Fibroblast of lung (primary cell): ENCODE results near the gene PDE3B. TPM values are rescaled to one million over a fixed set of nuclear protein-coding genes. Genes with fewer than 3 reads are reported as not detected.
"Not testable (repeated sequence)": the region's sequence is repeated elsewhere in the genome, so short reads cannot be mapped to it uniquely, and the experiment has no call there.

Experiments used
- DNase-seq, 2 donors: peaks; one replicate each; pipeline versions ENCODE4 v3.0.0 to v3.0.0-alpha.2; 2010; ENCODE audit warnings: low read depth in 2 of 2
- H2AFZ ChIP-seq: 2 replicates; pipeline ENCODE4 v1.5.1; 2012; ENCODE audit warnings: low read length, control low read depth, inconsistent platforms
- H3K27ac ChIP-seq: 2 replicates; pipeline ENCODE4 v1.5.1; 2011; ENCODE audit warnings: low read length, control low read depth; ENCODE audit not compliant: insufficient read depth
- H3K27me3 ChIP-seq: 2 replicates; pipeline ENCODE4 v1.5.1; 2011; ENCODE audit warnings: mild to moderate bottlenecking, low read length; ENCODE audit not compliant: control insufficient read depth, insufficient read depth
- H3K36me3 ChIP-seq: 2 replicates; pipeline ENCODE4 v1.5.1; 2011; ENCODE audit warnings: low read length; ENCODE audit not compliant: control insufficient read depth, insufficient read depth
- H3K4me1 ChIP-seq: 2 replicates; pipeline ENCODE4 v1.5.1; 2011; ENCODE audit warnings: low read length; ENCODE audit not compliant: control insufficient read depth, insufficient read depth; ENCODE audit errors: extremely low read depth
- H3K4me2 ChIP-seq: 2 replicates; pipeline ENCODE4 v1.5.1; 2011; ENCODE audit warnings: low read length, control low read depth; ENCODE audit not compliant: insufficient read depth; ENCODE audit errors: extremely low read depth
- H3K4me3 ChIP-seq, 4 experiments: fragments of 200-600 bp in 1 of 4; sonication (generic) in 1 of 4; replicated peaks in 1 of 4; 2 replicates each; pipeline ENCODE4 v1.5.1; 2011 to 2016; ENCODE audit warnings: low read length in 4 of 4, low read depth in 3 of 4, mild to moderate bottlenecking in 3 of 4, control low read depth in 2 of 4, inconsistent platforms in 1 of 4, mixed read lengths in 1 of 4; ENCODE audit not compliant: insufficient read depth in 1 of 4; ENCODE audit errors: control extremely low read depth in 1 of 4
- H3K79me2 ChIP-seq: 2 replicates; pipeline ENCODE4 v1.5.1; 2012; ENCODE audit warnings: mild to moderate bottlenecking, low read length, inconsistent platforms; ENCODE audit not compliant: control insufficient read depth, insufficient read depth
- H3K9ac ChIP-seq: 2 replicates; pipeline ENCODE4 v1.5.1; 2011; ENCODE audit warnings: mild to moderate bottlenecking, low read length, control low read depth; ENCODE audit not compliant: insufficient read depth
- H3K9me3 ChIP-seq: 2 replicates; pipeline ENCODE4 v1.5.1; 2012; ENCODE audit warnings: low read depth, low read length; ENCODE audit not compliant: control insufficient read depth, insufficient read depth
- H4K20me1 ChIP-seq: 2 replicates; pipeline ENCODE4 v1.5.1; 2011; ENCODE audit warnings: low read length; ENCODE audit not compliant: control insufficient read depth, insufficient read depth; ENCODE audit errors: extremely low read depth
- CTCF ChIP-seq, 2 donors: IDR thresholded peaks in 1 of 2; conservative IDR thresholded peaks in 1 of 2; 1 replicate in 1 of 2; 2 replicates in 1 of 2; pipeline ENCODE4 v1.5.1; 2011 to 2012; ENCODE audit warnings: low read length in 2 of 2, control low read depth in 1 of 2, inconsistent platforms in 1 of 2, low read depth in 1 of 2, mild to moderate bottlenecking in 1 of 2
- EZH2 ChIP-seq: IDR thresholded peaks from 2 replicates; pipeline ENCODE4 v1.5.1; 2012; ENCODE audit warnings: low read length, control low read depth, mild to moderate bottlenecking; ENCODE audit errors: missing control alignments
- polyA plus RNA-seq, 2 donors: library from polyadenylated mRNA; depleted of rRNA in 1 of 2; stranded (reverse) in 1 of 2; unstranded in 1 of 2; fragments of >200 nt; gene quantifications; 2 replicates each; pipeline ENCODE4 v1.2.1, GENCODE V29; 2011 to 2012; ENCODE audit warnings: missing spikeins in 1 of 2
- total RNA-seq: library from RNA; depleted of rRNA; stranded (reverse); fragments of >200 nt; gene quantifications from 2 replicates; pipeline ENCODE4 v1.2.1, GENCODE V29; 2014

PDE3B gene
- total and polyA plus RNA-seq, 2 donors (not counting 1 experiment from before 2014, with no cell fraction given): 0.43 to 11.2 TPM

- no peaks in the 10 kb centered on the region for H3K79me2 ChIP-seq
- TF ChIP-seq CTCF (conservative IDR thresholded peaks at IDR 0.05 in 1 of 2, IDR thresholded peaks at IDR 0.05 in 1 of 2; ENCODE audit: low read depth in 1 of 2, low read length in 2 of 2) (no peak), EZH2 (no peak)
- H3K27me3 ChIP-seq: no peaks in the 10 kb centered on the region
- H3K36me3 ChIP-seq: no peaks in the 10 kb centered on the region
- no peak overlapping the region for H3K27ac ChIP-seq
- H3K9me3 ChIP-seq: no peaks in the 10 kb centered on the region
- no peak for DNase-seq
- H3K4me1 ChIP-seq: no peaks in the 10 kb centered on the region
- no peak overlapping the region for H3K9ac ChIP-seq
- peaks cover 2% of the 10 kb centered on the region for H4K20me1 ChIP-seq
- H3K4me2 ChIP-seq: no peak overlapping the region
- H2AFZ ChIP-seq: no peak overlapping the region
- H3K4me3 ChIP-seq: no peak overlapping the region
Measured at GRCh38 chr11:14755140-14755539, 111.5 kb downstream of the PDE3B start.

GRCh38 chr11:14756349-14756748 lies 112.7 kb downstream of the PDE3B start:
- DNase-seq: no peak
- Histone ChIP-seq H3K36me3 (no peaks in the 10 kb centered on the region), H3K4me3 (no peak overlapping the region), H3K79me2 (no peaks in the 10 kb centered on the region), H3K9ac (no peak overlapping the region), H2AFZ (no peak overlapping the region), H4K20me1 (peaks cover 2% of the 10 kb centered on the region), H3K4me2 (no peak overlapping the region), H3K4me1 (no peaks in the 10 kb centered on the region), H3K27me3 (no peaks in the 10 kb centered on the region), H3K27ac (no peak overlapping the region), H3K9me3 (no peaks in the 10 kb centered on the region)
- TF ChIP-seq CTCF (conservative IDR thresholded peaks at IDR 0.05 in 1 of 2, IDR thresholded peaks at IDR 0.05 in 1 of 2; ENCODE audit: low read depth in 1 of 2, low read length in 2 of 2): no peak
- TF ChIP-seq EZH2: no peak

- not testable (repeated sequence) for H3K9me3 ChIP-seq, H3K27me3 ChIP-seq, H3K36me3 ChIP-seq
Measured at GRCh38 chr11:14759300-14760012, 115.9 kb downstream of the PDE3B start.

More at GRCh38 chr11:14759300-14760012, 115.9 kb downstream of the PDE3B start:
- H3K9ac ChIP-seq, H2AFZ ChIP-seq, H3K79me2 ChIP-seq, H3K4me1 ChIP-seq, H3K27ac ChIP-seq, H3K4me2 ChIP-seq, H3K4me3 ChIP-seq, H4K20me1 ChIP-seq, DNase-seq: not testable (repeated sequence)
